Measurements from ENCODE around the gene F8. TPM values are rescaled to one million over a fixed set of nuclear protein-coding genes. Genes with fewer than 3 reads are reported as not detected.
"Not testable (repeated sequence)": the region's sequence is repeated elsewhere in the genome, so short reads cannot be mapped to it uniquely, and the experiment has no call there.

Gene F8
- total and polyA plus RNA-seq, 10 of the 15 experiments (the other 5 are each of a cell fraction or from before 2014, with no cell fraction given) = 3.0 to 8.1 (median 5.1) TPM

DNA sequence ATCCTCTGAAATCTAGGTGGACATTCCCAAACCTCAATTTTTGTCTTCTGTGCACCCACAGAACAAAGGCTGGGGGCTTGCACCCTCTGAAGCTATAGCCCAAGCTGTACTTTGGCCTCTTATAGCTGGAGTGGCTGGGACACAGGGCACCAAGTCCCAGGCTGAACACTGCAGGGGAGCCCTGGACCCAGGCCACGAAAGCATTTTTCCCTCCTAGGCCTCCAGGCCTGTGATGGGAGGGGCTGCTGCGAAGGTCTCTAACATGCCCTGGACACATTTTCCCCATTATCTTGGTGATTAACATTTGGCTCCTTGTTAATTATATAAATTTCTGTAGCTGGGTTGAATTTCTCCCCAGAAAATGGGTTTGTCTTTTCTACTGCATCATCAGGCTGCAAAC lies 108.5 kb downstream of the F8 start:
- H2AFZ ChIP-seq (ENCODE audit: control insufficient read depth, low read depth, low read length) = no peak overlapping the region
- H3K4me3 ChIP-seq = no peak overlapping the region
- RAD21 ChIA-PET (ENCODE audit: unreplicated experiment) = no interaction called here
- no TSS peak for BruUV-seq (replicated peaks)
- intact Hi-C loops (cut with micrococcal nuclease; ENCODE audit: unreplicated experiment) (loop anchor here (10.0 kb wide), 1 partner anchor 171 kb away; no protein-coding TSS in a partner anchor), in situ Hi-C loops (cut with MboI) (loop anchor here (10.0 kb wide), 1 partner anchor 231 kb away; no protein-coding TSS in a partner anchor)
- SMC1A ChIA-PET (ENCODE audit: uncharacterized antibody, unreplicated experiment) = no interaction called here
- no peaks in the 10 kb centered on the region; the same call in 2 of the 3 replicates for H3K9me3 ChIP-seq (replicated peaks; ENCODE audit: control insufficient read depth, insufficient read depth, low read length)
- H3K36me3 ChIP-seq (ENCODE audit: control insufficient read depth in 2 of 2, insufficient read depth in 2 of 2, low read length in 1 of 2) = no peaks in the 10 kb centered on the region
- no peak overlapping the region for H3K4me2 ChIP-seq (ENCODE audit: control insufficient read depth, insufficient read depth)
- TF ChIP-seq SIX5 (IDR thresholded peaks at IDR 0.05; ENCODE audit: low read depth, low read length, severe bottlenecking) = no peak
- TF ChIP-seq IKZF1 (conservative IDR thresholded peaks at IDR 0.05) = no peak
- TF ChIP-seq, protein P1, sequence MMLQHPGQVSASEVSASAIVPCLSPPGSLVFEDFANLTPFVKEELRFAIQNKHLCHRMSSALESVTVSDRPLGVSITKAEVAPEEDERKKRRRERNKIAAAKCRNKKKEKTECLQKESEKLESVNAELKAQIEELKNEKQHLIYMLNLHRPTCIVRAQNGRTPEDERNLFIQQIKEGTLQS (IDR thresholded peaks at IDR 0.05; ENCODE audit: borderline replicate concordance, extremely low read depth, low read depth, low read length) = no peak
- TF ChIP-seq PAX8 (IDR thresholded peaks at IDR 0.05) = no peak
- TF ChIP-seq CBFB (IDR thresholded peaks at IDR 0.05; ENCODE audit: low read depth) = no peak
- TF ChIP-seq SUPT20H (IDR thresholded peaks at IDR 0.05; ENCODE audit: borderline replicate concordance, control insufficient read depth, low read depth, low read length) = no peak
- no peak for TF ChIP-seq KDM1A (IDR thresholded peaks at IDR 0.05; ENCODE audit: borderline replicate concordance)
- no peaks in the 10 kb centered on the region for H3K4me1 ChIP-seq (ENCODE audit: control insufficient read depth, insufficient read depth, low read length)
- ATAC-seq (no peak), DNase-seq (ENCODE audit: low read depth, low spot score) (no peak), FAIRE-seq (no peak)
- H3K79me2 ChIP-seq (ENCODE audit: control insufficient read depth, insufficient read depth, low read length) = no peaks in the 10 kb centered on the region
- H3K27ac ChIP-seq (ENCODE audit: control insufficient read depth, insufficient read depth) = no peak overlapping the region
- H4K20me1 ChIP-seq (ENCODE audit: control insufficient read depth, insufficient read depth) = no peaks in the 10 kb centered on the region
- POLR2A ChIA-PET = no interaction called here
- CTCF ChIA-PET = no interaction called here
- 47% methylated on average over 2 of the region's 2 CpGs for WGBS (ENCODE audit: insufficient coverage, insufficient replicate concordance, low lambda C conversion rate, missing lambda C conversion rate)
- no peaks in the 10 kb centered on the region for H3K27me3 ChIP-seq (replicated peaks in 1 of 2; ENCODE audit: control insufficient read depth in 2 of 2, insufficient read depth in 2 of 2, low read length in 1 of 2)
- no peak overlapping the region for H3K9ac ChIP-seq (ENCODE audit: control insufficient read depth, insufficient read depth, low read length)

DNA sequence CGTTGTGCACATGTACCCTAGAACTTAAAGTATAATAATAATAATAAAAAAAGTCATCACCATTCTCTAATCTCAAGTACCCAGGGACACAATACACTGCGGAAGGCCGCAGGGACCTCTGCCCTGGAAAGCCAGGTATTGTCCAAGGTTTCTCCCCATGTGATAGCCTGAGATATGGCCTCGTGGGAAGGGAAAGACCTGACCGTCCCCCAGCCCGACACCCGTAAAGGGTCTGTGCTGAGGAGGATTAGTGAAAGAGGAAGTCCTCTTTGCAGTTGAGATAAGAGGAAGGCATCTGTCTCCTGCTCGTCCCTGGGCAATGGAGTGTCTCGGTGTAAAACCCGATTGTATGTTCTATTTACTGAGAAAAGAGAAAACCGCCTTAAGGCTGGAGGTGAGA lies 112.0 kb downstream of the F8 start:
- SMC1A ChIA-PET (ENCODE audit: uncharacterized antibody, unreplicated experiment); FAIRE-seq; H3K9me3 ChIP-seq (replicated peaks; ENCODE audit: control insufficient read depth, insufficient read depth, low read length); H2AFZ ChIP-seq (ENCODE audit: control insufficient read depth, low read depth, low read length); CTCF ChIA-PET; H3K27me3 ChIP-seq (replicated peaks in 1 of 2; ENCODE audit: control insufficient read depth in 2 of 2, insufficient read depth in 2 of 2, low read length in 1 of 2); BruUV-seq (replicated peaks); H3K27ac ChIP-seq (ENCODE audit: control insufficient read depth, insufficient read depth); RAD21 ChIA-PET (ENCODE audit: unreplicated experiment); H3K4me3 ChIP-seq; H3K79me2 ChIP-seq (ENCODE audit: control insufficient read depth, insufficient read depth, low read length); H3K9ac ChIP-seq (ENCODE audit: control insufficient read depth, insufficient read depth, low read length); H3K36me3 ChIP-seq (ENCODE audit: control insufficient read depth in 2 of 2, insufficient read depth in 2 of 2, low read length in 1 of 2); DNase-seq (ENCODE audit: low read depth, low spot score); ATAC-seq; POLR2A ChIA-PET; H3K4me1 ChIP-seq (ENCODE audit: control insufficient read depth, insufficient read depth, low read length); H4K20me1 ChIP-seq (ENCODE audit: control insufficient read depth, insufficient read depth); H3K4me2 ChIP-seq (ENCODE audit: control insufficient read depth, insufficient read depth): not testable (repeated sequence)
- intact Hi-C loops (cut with micrococcal nuclease; ENCODE audit: unreplicated experiment) (loop anchor here (10.0 kb wide), 1 partner anchor 174 kb away; no protein-coding TSS in a partner anchor), in situ Hi-C loops (cut with MboI) (loop anchor here (10.0 kb wide), 1 partner anchor 234 kb away; no protein-coding TSS in a partner anchor)
- 51% methylated on average over 9 of the region's 11 CpGs for WGBS (ENCODE audit: insufficient coverage, insufficient replicate concordance, low lambda C conversion rate, missing lambda C conversion rate)

DNA sequence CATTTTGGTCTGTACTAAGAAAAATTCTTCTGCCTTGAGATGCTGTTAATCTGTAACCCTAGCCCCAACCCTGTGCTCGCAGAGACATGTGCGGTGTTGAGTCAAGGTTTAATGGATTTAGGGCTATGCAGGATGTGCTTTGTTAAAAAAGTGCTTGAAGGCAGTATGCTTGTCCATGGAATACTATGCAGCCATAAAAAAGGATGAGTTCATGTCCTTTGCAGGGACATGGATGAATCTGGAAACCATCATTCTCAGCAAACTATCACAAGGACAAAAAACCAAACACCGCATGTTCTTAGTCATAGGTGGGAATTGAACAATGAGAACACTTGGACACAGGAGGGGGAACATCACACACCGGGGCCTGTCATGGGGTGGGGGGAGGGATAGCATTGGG lies 112.5 kb downstream of the F8 start:
- H3K9me3 ChIP-seq (replicated peaks; ENCODE audit: control insufficient read depth, insufficient read depth, low read length); ATAC-seq; H4K20me1 ChIP-seq (ENCODE audit: control insufficient read depth, insufficient read depth); DNase-seq (ENCODE audit: low read depth, low spot score); H3K9ac ChIP-seq (ENCODE audit: control insufficient read depth, insufficient read depth, low read length); H3K27ac ChIP-seq (ENCODE audit: control insufficient read depth, insufficient read depth); H3K79me2 ChIP-seq (ENCODE audit: control insufficient read depth, insufficient read depth, low read length); H3K4me3 ChIP-seq; BruUV-seq (replicated peaks); H3K4me1 ChIP-seq (ENCODE audit: control insufficient read depth, insufficient read depth, low read length); POLR2A ChIA-PET; H3K27me3 ChIP-seq (replicated peaks in 1 of 2; ENCODE audit: control insufficient read depth in 2 of 2, insufficient read depth in 2 of 2, low read length in 1 of 2); FAIRE-seq; H2AFZ ChIP-seq (ENCODE audit: control insufficient read depth, low read depth, low read length); H3K36me3 ChIP-seq (ENCODE audit: control insufficient read depth in 2 of 2, insufficient read depth in 2 of 2, low read length in 1 of 2); RAD21 ChIA-PET (ENCODE audit: unreplicated experiment); H3K4me2 ChIP-seq (ENCODE audit: control insufficient read depth, insufficient read depth): not testable (repeated sequence)
- WGBS (ENCODE audit: insufficient coverage, insufficient replicate concordance, low lambda C conversion rate, missing lambda C conversion rate) = 83% methylated on average over 4 of the region's 4 CpGs
- ChIA-PET SMC1A (ENCODE audit: uncharacterized antibody, unreplicated experiment) (interaction anchor here (3.5 kb wide), 1 partner anchor 8 kb away, joined by 18 read pairs; no protein-coding TSS in a partner anchor), CTCF (interaction anchor here (3.3 kb wide), 1 partner anchor 8 kb away, joined by 31 read pairs; no protein-coding TSS in a partner anchor)
- in situ Hi-C loops (cut with MboI) = loop anchor here (10.0 kb wide), 1 partner anchor 235 kb away; no protein-coding TSS in a partner anchor
- intact Hi-C loops (cut with micrococcal nuclease; ENCODE audit: unreplicated experiment) = loop anchor here (10.0 kb wide), 1 partner anchor 175 kb away; no protein-coding TSS in a partner anchor
